Dermis microvascular lymphatic vessel endothelial cell (primary cell): ENCODE data around the gene METTL25B. TPM values are rescaled to one million over a fixed set of nuclear protein-coding genes. Genes with fewer than 3 reads are reported as not detected.

ENCODE experiments used
- DNase-seq, 2 donors: peaks; one replicate each; pipeline versions ENCODE4 v3.0.0 to v3.0.0-alpha.2; 2010; ENCODE audit warnings: low read depth in 2 of 2
- total RNA-seq: library from RNA; depleted of rRNA; stranded (reverse); fragments of >200 nt; gene quantifications from 2 replicates; pipeline ENCODE4 v1.2.1, GENCODE V29; 2014

The METTL25B gene
- total RNA-seq, 1 donor from 2014 or later = 7.3 TPM

DNA sequence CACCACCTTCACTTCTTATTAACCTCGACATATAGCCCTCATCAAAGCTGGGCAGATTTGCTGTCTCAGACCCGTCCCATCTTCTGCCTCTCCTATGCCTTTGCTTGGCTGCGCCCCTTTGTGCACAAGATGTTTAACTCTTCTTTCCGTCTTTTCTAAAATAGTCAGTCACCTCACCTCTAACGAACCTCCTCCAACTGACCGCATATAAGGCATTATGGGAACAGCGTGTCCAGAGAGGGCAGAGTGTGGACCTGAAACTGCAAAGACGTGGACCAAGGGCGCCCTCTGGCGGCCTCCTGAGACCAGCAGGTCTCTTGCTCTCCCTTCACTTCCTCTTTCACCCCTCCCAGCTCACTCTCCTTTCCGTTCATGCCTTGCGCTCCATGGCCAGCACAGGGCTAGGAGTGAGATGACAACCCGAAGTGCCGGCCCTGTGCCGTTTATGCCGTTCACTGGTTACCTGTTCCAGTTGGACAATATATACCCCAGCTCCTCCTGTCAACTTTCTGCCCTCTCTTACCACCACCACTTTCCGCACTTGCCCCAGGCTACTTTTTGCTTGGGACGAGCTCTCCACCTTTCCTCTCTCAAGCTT, 2.5 kb upstream of the METTL25B start:
- DNase-seq = peak; percentile 78 to 88

DNA sequence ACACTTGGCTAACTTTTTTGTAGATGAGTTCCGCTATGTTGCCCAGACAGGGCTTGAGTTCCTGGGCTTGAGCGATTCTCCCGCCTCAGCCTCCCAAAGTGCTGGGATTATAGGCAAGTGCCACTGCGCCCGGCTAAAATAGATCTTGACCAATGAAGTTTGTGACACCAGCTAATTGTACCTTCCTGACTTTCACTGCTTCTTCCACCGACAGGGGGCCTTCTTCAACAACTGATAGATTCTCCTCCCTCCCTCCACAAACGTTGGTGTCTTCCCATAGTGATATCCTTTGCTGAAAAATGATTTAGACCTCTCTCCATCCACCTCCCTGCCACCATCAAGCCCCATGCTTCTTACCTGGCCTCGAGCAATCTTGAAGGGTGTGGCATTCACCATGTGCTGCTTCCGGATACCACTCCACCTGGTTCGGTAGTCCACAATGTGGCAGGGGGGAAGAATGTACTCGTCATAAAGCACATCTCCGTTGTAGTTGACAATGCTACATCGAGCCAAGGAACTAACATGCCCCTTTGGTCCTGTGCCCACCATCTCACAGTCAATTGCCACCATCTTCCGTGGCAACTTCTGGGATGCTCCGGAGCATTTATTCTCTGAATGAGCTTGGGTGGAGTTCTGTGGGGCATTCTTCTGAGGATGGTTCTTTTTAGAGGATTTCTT, 1.6 kb upstream of the METTL25B start:
- DNase-seq = peak; percentile 50 to 79

DNA sequence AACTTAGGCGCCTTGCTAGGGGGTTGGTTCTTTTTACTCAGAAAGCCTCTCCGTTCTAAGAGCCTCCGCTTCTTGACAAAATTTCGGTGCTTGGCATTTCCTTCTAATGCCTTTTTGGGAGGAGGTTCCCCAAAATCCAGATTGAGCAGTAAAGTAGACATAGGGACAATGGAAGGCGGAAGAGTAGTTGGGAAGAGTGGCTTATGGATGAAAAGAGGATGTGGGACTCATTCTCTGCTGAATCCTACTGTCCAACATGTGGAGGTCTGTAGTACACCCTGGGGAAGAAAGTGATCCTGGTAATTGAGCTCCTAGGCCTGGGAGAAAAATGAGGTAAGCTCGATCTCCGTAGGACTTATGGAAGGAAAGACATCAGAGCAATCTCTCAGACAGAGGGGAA, 777 bp upstream of the METTL25B start:
- DNase-seq = no peak

DNA sequence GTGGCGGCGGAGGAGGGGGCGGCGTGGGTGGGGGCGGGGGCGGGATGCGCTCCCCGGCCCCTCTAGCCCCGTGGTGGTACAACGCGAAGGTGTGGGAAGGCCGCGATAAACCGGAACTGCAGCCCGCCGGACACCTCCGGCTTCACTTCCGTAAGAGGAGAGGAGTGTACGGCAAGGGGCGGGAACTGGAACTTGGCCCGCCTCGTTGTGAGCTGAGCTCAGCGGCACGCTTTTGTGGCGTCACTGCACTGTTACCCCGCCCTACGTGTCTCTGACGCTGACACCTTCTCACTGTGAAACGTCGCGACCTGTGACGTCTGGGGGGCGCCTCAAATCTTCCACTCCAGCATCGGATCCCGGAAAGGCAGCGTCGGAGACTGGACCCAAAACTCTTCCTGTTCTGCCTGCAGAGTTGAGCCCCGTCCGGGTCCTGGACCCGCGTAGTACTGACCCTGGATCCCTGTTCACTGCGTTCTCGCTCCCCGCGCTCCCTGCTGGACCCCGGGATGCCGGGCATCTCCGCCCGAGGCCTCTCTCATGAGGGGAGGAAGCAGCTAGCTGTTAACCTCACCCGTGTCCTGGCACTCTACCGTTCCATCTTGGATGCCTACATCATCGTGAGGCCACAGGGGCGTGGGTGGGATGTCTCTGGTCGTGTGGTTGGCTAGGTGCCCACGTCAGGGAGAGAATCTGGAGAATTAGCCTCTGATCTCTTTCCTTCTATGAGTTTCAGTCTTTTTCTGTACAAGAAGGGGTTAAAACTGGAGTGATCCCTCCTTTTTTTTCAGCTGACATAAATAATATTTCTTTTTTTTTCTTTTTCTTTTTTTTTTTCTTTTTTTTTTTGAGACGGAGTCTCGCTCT, 562 bp downstream of the METTL25B start, which contains the start of gene ISG20L2:
TSS of gene ISG20L2 (minus strand) at position 168 of the 864 bp plus-strand sequence. CDS start 1,114 bp downstream, outside the sequence.
- peak; percentile 96 to 98 for DNase-seq

DNA sequence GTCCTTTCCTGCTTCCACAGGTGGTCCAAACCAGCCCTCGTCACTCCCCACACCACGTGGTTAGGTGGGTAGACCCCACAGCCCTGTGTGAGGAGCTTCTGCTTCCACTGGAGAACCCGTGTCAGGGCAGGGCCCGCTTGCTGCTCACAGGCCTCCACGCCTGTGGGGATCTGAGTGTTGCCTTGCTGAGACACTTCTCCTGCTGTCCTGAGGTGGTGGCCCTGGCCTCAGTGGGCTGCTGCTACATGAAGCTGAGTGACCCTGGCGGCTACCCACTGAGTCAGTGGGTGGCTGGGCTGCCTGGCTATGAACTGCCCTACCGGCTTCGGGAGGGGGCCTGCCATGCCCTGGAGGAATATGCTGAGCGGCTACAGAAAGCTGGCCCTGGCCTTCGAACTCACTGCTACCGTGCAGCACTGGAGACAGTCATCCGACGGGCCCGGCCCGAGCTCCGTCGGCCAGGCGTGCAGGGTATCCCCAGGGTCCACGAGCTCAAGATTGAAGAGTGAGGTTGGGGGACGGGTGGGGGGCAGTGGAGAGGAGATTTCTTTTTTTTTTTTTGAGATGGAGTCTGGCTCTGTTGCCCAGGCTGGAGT, 5.8 kb downstream of the METTL25B start:
- no peak for DNase-seq

DNA sequence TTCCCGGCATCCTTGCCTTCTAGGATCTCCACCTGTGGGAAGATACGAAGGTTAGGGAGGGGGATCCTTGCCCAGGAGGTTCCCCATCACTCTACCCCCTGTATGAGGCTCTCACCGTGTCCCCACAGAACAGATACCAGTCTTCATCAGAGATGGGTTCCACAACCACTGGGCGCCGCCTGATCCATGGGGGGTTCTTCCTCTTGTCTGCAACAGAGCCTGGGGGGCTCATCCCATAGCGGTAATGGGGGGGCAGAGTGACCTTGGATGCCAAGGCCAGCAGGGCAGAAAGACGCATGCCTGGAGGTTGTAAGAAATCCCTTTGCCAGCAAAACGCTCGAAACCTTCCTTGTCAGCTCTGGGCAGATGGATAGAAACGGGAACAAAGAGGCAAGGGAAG, 10.1 kb downstream of the METTL25B start:
- no peak for DNase-seq

DNA sequence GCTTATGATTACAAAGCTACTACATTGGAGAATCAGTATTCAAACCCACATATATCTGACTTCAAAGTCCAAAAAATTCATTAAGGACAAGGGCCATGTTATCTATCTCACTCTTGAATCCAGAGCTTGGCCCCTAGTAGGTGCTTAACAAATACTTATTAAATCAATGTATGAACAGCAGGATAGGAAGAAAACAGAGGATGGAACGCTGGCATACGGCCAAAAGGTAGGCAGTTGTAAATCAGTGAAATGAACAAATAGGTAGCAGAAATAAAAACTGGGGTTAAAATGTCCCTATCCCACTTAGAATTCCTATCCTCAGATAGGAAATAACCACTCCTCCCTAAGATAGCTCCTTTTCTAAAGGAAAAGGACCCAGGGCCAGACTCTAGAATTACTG, 10.6 kb downstream of the METTL25B start:
- no peak for DNase-seq

DNA sequence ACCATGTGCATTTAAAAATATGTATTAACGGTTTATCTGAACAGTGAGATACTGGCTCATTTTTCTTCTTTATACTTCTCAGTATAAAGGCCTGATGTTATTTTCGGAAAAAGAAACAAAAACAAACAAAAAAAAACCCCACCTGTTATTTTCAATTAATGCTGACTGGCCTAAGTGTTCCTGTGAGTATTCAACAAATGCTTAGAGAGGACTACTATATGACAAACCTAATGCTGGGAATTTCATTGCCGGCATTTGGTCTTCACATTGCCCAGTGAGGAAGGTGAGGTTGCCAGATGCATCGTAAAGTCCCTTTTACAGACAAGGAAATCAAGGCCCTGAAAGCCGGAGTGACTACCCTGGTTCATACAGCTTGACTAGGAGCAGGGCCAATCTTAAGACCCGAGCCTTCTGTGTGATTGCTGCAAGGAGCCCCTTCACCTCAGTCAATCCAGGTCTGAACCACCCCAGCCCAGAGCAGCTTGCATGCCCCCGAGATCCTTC, 12.0 kb downstream of the METTL25B start:
- peak in 1 of 2 donors; percentile 19 for DNase-seq

DNA sequence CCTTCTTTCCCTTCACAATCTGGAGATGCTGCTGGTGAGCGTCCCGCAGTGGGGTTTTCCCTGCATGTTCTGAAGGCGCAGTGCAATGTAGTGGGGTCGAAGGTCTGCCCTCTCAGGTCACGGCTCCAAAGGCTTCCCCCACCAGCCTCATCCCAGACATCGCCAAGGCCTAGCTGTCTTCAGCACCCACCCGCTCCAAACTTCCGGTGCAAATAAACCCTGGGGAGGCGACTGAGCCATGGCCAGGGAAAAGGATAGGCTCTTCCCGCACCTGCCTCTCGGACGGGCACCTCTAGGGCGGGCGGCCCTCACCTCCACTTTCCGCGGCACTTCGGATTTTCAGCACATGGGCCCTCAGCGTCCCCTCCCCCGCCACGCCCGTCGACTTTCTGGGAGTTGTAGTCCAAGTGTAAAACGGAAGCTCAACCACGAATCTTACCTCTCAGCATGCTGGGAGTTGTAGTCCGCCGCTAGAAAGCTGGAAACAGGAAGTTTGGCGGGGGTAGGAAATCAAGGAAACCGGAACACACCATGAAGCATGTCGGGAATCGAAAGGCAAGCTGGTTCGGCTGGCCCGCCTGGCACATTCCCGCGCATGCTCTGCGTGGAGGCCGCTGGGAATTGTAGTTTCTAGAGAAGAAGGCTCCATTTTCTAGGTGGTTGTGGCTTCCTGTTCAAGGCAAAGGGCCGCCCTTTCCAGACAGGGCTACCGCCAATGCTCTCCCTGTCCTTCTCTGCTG, 12.6 kb downstream of the METTL25B start, which contains the start of gene MRPL24:
TSS of gene MRPL24 (minus strand) at position 348 of the 740 bp plus-strand sequence. CDS start 2,384 bp downstream, outside the sequence.
- peak; percentile 99 to 100 for DNase-seq

DNA sequence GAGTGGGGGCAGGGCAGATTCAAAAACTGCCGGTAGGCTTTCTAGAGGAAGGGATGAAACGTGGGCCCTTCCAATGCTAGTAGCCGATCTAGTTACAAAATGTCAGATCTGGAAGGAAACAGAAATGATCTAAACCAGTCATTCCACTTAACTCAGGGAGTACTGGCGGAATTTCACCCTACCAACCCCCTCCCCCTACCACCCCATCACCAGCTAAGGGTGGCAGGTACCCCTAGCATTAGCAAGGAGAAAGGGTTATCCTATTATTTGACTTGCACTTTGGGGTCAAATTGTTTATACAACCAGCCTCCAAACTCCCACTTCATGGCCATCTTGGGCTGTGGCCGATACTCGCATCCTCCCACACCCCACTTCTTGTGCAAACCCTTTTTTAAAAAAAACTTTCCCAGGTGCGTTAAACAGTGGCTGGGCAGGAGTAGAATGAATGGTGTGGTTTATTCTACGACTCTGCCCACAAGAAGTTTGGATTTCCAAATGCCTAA, 13.3 kb downstream of the METTL25B start:
- no peak for DNase-seq

DNA sequence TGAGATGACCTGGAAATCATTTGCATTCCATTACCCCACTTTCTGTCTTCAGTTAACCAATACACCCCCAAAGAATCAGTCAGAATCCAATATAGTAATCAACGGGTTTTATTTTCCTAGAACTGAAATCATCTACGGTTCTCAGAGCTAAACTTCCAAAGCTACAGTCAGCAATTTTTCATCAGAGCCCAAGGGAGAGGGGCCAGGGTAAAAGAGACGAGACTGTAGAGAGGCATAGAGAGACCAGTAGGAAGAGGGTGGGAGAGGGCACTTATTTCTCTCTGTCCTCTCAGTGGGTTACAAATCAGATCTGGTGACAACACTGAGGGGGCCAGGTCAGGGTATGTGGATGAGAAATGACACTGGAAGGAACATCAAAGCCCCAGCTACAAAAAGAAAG, 13.7 kb downstream of the METTL25B start:
- no peak for DNase-seq

DNA sequence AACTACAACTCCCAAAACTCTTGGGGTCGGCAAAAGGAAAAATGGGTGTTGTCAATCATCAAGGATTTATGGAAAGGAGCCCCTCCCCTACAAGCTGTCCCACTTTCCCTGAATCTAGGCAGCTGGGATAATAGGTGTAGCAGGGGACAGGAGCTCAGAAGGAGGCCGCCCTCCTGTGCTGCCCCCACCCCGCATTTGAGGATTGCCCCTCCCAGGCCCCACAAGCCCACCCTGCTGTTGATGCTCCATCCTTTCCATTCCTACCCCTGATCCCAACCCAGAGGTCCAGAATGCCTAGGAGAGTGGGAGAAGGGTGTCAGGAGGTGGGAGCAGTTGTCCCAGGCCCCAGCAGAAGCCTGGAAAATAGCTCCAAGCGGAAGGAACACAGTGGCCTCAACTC, 14.5 kb downstream of the METTL25B start:
- DNase-seq = no peak

DNA sequence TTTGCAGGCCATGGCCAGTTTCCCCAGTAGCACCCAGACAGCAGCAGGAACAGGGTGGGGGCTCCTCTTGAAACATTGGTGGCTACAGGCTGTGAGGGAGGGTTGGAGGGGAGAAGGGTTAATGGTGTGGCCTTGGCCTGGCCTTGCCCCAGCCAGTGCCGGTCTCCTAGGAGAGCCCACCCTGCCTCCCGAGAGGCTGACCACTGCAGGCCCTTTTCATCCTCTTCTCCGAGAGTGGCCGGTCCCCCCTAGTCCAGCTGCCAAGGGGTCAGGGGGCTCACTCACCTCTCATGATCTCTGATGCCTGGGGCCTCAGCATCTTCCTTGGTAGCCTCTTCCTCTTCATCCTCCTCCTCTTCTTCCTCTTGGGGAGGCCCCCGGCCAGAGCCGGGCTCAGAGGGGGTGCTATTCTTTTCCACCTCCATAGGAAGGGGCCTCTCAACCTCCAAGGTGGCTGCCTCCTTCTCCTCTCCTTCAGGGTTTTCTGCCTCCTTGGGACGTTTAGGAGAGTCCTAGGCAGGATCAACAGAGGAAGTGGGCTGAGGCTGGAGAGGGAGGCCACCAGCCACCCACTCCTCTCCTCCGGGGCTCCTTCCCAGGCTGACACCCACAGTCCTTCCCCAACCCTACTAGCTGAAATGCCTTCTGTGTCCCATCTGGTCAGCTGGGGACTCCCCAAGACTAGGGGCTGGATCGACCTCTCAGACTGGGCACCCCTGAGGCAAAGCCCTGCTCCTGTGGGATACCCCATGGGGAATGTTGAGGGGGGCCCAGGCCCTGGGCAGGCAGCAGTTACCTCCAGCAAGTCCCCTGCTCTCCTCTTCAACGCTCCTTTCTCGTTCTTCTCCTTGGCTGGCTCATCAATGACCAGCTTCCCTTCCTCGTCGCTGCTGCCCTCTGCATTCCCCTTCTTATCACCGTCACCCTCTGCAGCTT, 15.4 kb downstream of the METTL25B start:
- DNase-seq = no peak

DNA sequence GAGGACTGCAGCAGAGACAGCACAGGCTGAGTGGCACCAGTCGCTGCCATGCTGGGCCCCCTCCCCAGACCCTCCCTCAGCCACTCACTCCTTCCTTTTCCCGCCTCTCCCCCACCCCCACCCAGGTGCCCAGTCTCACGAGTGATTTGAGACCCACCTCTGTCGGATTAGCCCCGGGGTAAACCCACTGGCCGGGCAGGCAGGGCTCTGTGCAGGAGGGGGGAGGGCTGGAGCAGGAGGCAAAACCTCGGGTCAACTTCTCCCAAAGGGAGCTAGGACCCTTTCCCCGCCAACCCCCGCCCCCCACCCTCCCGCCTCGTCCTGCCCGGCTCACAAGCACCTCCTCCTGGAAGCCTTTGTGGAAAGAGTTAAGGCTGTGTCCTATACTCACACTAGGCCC, 16.1 kb downstream of the METTL25B start:
- DNase-seq = no peak

DNA sequence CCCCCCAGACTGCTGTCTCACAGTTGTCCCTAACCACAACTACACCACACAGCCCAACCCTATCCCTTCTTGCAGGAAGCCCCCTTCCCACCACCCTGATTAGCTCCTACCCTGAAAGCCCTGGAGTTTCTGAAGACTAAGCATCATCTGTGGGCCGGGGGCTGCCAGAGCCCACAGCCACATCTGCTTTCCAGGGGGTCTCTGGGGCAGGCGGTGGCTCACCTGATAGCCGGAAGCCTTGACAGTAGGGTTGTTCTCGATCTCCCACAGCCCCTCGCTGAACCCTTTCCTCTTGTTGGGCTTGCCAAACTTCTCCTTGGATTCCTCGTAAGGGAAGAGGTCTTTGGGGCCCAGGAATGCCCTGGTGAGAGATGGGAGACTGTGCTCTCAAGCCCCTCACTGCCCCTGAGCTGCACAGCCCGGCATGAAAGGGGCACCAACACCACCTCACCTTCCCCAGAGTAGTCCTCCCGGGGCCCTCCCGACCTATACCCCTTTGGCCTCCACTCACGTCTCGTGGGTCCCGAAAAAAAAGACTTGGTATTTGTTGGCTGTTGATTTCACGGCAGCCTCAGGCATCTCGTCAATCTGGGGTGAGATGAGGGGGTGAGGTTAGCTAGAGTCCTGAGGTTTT, 16.6 kb downstream of the METTL25B start:
- no peak for DNase-seq

DNA sequence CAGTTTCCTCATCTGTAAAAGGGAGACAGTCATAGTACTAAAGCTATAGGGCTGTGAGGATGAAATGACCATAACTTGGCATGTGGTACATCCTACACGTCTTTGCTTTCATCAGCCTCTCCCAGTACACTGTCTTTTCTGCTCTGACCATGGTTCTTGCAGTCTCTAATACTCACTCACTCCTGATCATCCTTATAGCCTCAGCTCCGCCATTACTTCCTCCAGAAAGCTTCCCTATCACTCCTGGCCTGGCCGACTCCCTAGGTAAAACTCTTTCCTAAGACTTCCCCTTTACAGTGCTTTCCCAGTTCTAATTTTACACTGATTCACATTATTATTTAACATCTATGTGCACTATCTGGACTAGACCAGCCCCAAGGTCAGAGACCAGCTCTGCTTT, 17.6 kb downstream of the METTL25B start:
- no peak for DNase-seq

DNA sequence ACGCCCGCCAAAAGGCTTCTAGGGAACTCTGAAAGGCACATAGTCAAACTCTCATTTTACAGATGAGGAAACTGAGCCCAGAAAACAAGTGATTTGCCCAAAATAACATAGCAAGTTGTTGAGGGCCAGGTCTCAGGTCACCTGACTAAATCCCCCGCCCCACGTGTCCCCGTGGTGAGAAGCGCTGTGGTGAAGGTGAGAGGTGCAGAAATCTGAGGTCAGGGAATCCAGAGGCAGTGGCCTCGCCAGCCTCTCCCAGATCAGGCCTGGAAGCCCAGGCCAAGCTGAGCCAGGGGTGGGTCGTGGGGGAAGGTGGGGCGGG, 18.1 kb downstream of the METTL25B start:
- DNase-seq = no peak

DNA sequence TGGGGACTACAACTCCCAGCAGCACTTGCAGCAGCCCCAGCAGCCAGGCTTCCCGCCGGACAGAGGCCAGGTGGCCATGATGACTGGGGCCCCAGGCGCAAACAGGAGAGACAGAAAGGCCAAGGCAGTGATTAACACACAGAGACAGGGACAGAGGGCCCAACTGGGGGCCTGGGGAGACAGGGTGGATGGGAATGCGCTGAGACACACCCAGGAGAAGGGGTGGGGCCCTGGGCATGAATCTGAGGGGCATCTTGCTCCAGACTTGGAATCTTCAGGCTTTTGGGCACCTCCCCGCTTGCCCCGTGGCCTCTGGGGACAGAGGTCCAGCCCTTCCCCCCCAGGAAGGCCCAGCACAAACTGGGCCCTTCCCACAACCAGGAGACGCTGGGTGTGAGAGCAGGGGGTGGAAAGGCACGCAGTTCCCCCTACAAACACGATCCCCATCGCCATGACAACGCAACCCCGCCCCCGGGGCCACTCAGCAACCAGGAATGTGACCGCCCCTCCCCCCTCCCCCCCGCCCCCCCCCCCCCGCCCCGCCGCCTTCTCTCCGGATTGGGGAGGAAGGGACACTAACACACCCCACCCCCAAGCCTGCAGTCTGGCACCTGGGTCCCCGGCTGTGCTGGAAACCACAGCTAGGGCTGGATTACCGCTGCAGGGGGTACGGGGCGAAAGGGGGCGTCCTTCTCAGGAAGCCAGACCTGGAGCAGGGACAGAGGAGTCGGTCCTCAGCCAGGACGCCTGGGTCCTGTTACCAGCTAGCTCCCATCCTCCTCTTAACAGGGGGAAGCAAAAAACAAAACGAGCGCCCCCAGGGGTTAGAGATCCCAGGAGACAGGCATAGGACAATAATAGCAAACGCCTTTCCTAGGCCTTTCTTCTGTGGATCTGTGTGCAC, 18.7 kb downstream of the METTL25B start:
- DNase-seq = peak; percentile 91 to 93
